HG03103 (cell line): ENCODE data around the gene JPH3.

Source experiments
- ATAC-seq: cut with Tn5 transposase; IDR thresholded peaks from one replicate; pipeline ENCODE4 v1.9.1; 2021; ENCODE audit warnings: low read depth; ENCODE audit not compliant: unreplicated experiment

Gene JPH3

GRCh38 chr16:87648236-87648635 is 45.9 kb downstream of the JPH3 start:
- ATAC-seq, result no peak

DNA sequence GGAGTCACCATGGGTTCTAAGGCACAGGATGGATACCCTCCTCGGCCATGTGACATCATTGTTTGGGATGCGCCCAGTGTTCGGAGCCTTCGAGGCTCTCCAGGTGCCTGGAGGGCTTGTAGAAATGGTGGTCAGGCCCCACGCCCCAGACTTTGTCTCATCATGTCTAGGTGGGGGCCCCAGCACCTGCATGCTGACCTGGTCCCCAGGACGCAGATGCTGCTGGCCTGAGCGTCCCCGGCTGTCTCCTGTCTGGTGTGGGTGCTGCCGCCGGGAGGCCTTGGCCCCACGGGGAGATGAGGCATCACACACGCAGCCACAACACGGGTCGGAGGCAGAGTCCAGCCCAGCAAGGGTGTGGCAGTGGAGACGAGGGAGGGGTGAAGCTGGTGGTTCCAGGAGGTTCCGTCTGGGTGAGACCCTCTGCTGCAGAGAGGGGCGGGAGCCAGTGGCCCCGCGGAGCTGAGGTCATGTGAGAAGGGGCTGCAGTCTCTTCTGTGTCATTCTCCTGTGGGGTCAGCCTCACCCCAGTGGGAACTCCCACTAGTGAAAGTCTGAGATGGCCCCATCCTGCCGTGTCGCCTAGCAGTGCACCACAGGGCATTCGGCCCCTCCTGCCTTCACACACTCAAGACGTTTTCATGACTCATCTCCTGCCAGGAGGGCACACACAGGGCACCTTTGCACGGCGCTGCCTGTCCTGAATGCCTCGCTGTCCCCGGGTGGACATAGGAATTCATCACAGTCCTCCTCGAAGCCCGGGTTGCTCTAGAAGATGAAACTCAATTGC is 46.6 kb downstream of the JPH3 start:
- no peak for ATAC-seq

GRCh38 chr16:87652386-87652785 is 50.1 kb downstream of the JPH3 start:
- no peak for ATAC-seq

DNA sequence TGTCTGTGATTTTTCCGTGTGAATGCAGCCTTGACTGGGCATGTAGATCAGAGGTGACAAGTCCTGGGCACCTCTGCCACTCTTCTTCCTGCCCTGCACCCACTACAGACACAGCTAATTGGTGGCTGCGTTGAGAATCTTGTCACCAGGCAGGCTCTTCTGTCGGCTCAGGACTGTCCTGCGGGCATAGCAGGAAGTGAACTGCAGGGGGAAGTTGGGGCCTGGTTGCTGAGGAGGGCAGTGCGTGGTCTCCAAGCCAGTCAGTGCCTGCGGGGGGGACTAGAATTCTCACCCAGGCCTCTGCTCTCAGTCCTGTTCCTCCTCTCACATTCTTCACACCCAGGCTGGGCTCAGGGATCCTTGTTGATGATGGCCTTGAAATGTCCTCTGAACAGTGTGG is 50.5 kb downstream of the JPH3 start:
- no peak for ATAC-seq

- no peak for ATAC-seq
Measured at GRCh38 chr16:87653234-87653633, 50.9 kb downstream of the JPH3 start.

DNA sequence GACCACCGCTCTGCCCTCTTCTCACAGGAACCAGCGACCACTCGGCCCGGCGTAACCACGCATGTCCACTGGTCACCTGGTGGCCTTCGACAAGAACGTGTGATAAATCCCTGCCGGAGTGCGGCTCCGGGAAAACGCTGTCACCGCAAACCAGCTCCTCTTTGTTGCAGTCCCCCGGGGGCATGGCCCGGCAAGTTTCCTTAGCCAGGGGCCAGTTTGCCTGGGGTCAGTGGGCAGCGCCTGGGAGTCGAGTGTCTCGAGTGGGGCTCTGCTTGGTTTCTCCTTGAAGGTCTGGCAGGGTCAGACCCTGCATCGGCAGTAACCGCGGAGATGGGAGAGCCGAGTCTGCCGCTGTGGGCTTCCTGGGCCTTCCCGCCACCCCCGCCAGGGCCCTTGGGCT is 52.5 kb downstream of the JPH3 start:
- ATAC-seq, result no peak

GRCh38 chr16:87656328-87656727 is 54.0 kb downstream of the JPH3 start:
- ATAC-seq, result no peak

- no peak for ATAC-seq
Measured at GRCh38 chr16:87657621-87658192, 55.4 kb downstream of the JPH3 start.

GRCh38 chr16:87658564-87659225 is 56.4 kb downstream of the JPH3 start:
- ATAC-seq, result no peak

DNA sequence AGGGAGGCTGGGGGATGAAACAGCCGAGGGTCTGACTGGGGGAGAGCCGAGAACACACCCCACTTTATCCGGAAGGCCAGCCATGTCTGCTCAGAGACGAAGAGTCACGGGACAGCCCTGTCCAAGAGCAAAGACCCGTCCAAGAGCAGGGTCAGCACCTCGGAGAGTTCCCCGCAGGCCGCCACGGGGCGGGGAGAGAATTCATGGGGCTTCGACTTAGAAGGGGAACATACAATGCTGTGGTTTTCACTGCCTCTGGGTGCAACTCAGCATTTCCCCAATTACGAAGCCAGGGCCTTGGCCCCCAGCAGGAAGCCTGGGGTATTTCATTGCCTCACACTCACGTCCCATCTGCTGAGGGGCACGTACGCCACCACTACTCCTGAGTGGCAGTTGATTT is 59.3 kb downstream of the JPH3 start:
- ATAC-seq, result no peak

DNA sequence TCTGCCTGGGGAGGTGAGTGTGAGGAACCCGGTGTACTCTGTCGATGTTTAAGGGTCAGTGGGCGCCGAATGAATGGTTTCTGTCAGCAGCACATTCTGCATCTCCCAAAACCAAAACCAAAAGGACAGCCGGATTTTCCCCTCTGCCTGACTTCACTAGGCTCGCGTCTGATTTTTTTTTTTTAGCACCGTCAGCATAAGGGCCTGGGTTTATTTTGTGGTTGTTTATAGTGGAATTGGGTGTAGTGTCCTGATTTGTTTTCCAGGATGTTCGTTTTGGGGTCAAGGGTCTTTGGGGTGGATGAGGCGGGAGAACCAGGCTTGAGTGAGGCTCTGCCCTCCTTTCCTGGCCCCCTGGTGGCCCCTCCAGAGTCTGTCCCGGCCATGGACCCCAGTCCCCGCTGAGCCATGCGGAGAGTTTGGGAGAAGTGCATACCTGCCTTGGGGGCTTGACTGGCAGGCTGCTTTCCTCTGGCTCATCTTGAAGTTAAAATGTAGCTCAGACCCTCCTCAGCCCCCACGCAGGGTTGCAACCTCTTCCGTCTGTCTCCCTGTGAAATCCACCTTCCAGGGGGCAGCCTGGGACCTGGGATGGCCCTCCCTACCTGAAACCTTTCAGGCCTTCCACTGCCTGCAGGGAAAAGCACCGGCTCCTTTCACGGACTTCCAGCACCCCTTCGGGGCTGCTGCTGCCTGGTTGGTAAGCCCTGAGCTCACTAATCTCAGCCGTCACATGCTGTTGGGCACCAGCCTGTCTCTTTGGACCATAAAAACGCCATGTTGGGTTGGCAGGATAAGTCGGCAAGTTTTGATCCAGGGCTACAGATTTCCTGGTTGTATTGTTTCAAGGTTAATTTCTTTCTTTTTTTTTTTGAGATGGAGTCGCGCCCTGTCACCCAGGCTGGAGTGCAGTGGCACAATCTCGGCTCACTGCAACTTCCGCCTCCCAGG is 60.2 kb downstream of the JPH3 start:
- ATAC-seq, result no peak

- no peak for ATAC-seq
Measured at GRCh38 chr16:87664792-87665191, 62.5 kb downstream of the JPH3 start.

DNA sequence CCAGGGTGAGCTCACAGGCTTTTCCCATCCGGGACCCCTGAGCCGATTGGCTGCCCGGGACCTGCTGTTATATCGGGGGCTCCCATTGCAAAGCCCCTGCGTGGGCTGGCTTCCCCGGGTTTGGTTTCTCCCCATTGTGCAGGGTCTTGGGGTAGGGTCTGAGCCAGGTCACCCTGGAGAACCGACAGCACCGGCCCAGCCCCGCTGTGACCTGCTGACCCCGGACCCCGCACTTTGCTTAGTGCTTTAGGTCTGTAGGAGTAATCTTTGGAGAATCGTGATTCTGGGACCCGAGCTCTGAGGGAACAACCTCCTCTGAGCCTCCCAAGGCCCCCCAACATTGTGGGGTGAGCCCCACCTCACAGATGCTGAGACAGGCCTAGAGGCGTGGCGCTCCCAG is 62.9 kb downstream of the JPH3 start:
- no peak for ATAC-seq

GRCh38 chr16:87666919-87667318 is 64.6 kb downstream of the JPH3 start:
- no peak for ATAC-seq

GRCh38 chr16:87667443-87667842 is 65.1 kb downstream of the JPH3 start:
- ATAC-seq, result no peak

- ATAC-seq, result no peak
Measured at GRCh38 chr16:87667946-87668345, 65.6 kb downstream of the JPH3 start.

GRCh38 chr16:87669672-87670071 is 67.4 kb downstream of the JPH3 start:
- ATAC-seq, result no peak

DNA sequence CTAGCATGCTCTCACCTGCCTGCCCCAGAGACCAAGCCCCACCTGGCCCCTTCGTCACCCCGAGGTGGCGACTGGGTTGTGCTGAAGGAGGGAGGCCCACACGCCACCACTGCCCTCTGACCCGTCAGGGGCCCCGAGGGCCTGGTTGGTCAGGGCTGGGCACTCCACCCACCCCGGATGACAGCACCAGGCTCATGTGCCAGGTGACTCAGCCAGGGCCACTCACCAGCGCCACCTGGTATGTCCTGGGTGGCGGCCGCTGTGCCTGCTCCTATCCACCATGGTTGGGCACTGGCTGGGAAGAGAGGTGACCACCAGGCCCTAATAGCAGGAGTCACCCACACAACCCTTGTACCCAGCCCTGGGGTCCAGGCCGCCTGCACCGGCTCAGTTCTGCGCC is 68.9 kb downstream of the JPH3 start:
- no peak for ATAC-seq

- no peak for ATAC-seq
Measured at GRCh38 chr16:87671715-87672270, 69.5 kb downstream of the JPH3 start.

DNA sequence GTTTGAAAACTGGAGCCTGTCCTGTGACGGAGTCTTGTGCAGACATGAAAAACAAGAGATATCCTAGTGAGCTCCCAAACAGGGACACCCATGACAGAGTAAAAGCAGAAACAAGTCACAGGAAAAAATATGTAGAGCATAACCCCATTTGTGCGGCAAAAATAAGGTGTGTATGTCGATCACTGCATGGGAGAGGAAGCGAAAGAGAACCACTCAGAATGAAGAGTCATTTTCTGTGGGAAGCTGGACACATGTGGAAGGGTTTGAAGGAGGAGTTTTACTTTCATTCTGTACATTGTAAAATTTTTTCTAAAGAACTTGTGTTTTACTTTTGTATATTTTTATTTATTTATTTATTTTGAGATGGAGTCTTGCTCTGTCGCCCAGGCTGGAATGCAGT is 72.1 kb downstream of the JPH3 start:
- no peak for ATAC-seq
